DOHH2 (cell line): Measurements from ENCODE around the gene ASAP2.

Source experiments
- H3F3A ChIP-seq: fragments of 200-600 bp; sonication (generic), shearing (Covaris generic); 2 replicates; pipeline ENCODE4 v1.6.0; 2016; ENCODE audit warnings: antibody characterized with exemption, mild to moderate bottlenecking; ENCODE audit not compliant: control insufficient read depth, insufficient read depth
- H3K27ac ChIP-seq: fragments of 200-600 bp; sonication (generic); 2 replicates; pipeline ENCODE4 v1.5.1; 2014; ENCODE audit warnings: low read depth, mild to moderate bottlenecking, low read length, moderate library complexity
- H3K27me3 ChIP-seq: fragments of 200-600 bp; sonication (generic); 2 replicates; pipeline ENCODE4 v1.6.1; 2014; ENCODE audit warnings: mild to moderate bottlenecking, low read length, mixed read lengths; ENCODE audit not compliant: control insufficient read depth
- H3K36me3 ChIP-seq: fragments of 200-600 bp; sonication (generic); 2 replicates; pipeline ENCODE4 v1.6.1; 2014; ENCODE audit warnings: mild to moderate bottlenecking, low read length, moderate library complexity, mixed read lengths; ENCODE audit not compliant: control insufficient read depth
- H3K4me1 ChIP-seq: fragments of 200-600 bp; sonication (generic); 2 replicates; pipeline ENCODE4 v1.6.1; 2014; ENCODE audit warnings: mild to moderate bottlenecking, low read length, mixed read lengths; ENCODE audit not compliant: control insufficient read depth
- H3K4me2 ChIP-seq: fragments of 200-600 bp; sonication (generic); 2 replicates; pipeline ENCODE4 v1.6.0; 2014; ENCODE audit warnings: mild to moderate bottlenecking, low read length, moderate library complexity
- H3K4me3 ChIP-seq: fragments of 200-600 bp; sonication (generic); 2 replicates; pipeline ENCODE4 v1.5.1; 2014; ENCODE audit warnings: mild to moderate bottlenecking, low read length, mixed read lengths
- H3K79me2 ChIP-seq: fragments of 200-600 bp; sonication (generic); 2 replicates; pipeline ENCODE4 v1.6.1; 2014; ENCODE audit warnings: mild to moderate bottlenecking, low read length, mixed read lengths; ENCODE audit not compliant: control insufficient read depth
- H3K9me2 ChIP-seq: fragments of 200-600 bp; sonication (generic); replicated peaks from 2 replicates; pipeline ENCODE4 v1.6.1; 2014; ENCODE audit warnings: mild to moderate bottlenecking, low read length, mixed read lengths; ENCODE audit not compliant: control insufficient read depth
- H3K9me3 ChIP-seq: fragments of 200-600 bp; sonication (generic); 2 replicates; pipeline ENCODE4 v1.6.1; 2014; ENCODE audit warnings: antibody characterized with exemption, low read length, mixed read lengths; ENCODE audit not compliant: control insufficient read depth, insufficient read depth
- H4K20me1 ChIP-seq: fragments of 200-600 bp; sonication (generic); 2 replicates; pipeline ENCODE4 v1.6.0; 2014; ENCODE audit warnings: low read depth, mild to moderate bottlenecking, antibody characterized with exemption, low read length, moderate library complexity; ENCODE audit not compliant: control insufficient read depth, insufficient read depth
- CTCF ChIP-seq: fragments of 200-600 bp; sonication (generic); IDR thresholded peaks from one replicate; pipeline ENCODE4 v1.5.1; 2014; ENCODE audit warnings: antibody characterized with exemption, mild to moderate bottlenecking, low read depth, low read length; ENCODE audit not compliant: poor library complexity, severe bottlenecking
- EZH2phosphoT487 ChIP-seq: fragments of 200-600 bp; sonication (generic); IDR thresholded peaks from 2 replicates; pipeline ENCODE4 v1.6.1; 2017; ENCODE audit warnings: borderline replicate concordance, mild to moderate bottlenecking, antibody characterized with exemption, low read length, moderate library complexity, mixed read lengths

Gene ASAP2

DNA sequence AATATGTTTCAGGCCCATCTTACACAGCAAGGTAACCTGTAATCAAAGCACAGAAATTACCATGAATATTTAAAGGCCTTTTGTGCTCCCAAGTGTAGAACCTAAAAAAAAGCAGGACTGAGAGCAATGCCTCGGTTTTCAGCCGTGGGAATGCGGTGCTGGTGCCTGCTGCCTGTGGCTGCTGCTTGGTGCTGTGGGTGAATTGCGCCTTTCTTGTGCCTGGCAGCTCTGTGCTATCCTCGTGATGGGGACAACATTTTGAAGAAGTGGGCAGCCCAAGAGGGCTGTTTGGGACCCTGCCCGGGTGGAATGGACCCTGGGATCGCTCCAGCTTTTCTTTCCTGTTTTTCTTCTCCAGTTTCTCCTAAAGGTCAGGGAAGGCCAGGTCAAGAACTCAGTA is 91.2 kb downstream of the ASAP2 start:
- H3K4me2 ChIP-seq: no peak overlapping the region
- H3K4me1 ChIP-seq: no peaks in the 10 kb centered on the region
- TF ChIP-seq CTCF (no peak), EZH2phosphoT487 (no peak)
- no peaks in the 10 kb centered on the region for H3F3A ChIP-seq
- no peaks in the 10 kb centered on the region for H3K36me3 ChIP-seq
- H3K27me3 ChIP-seq: peaks cover 11% of the 10 kb centered on the region
- no peak overlapping the region for H3K4me3 ChIP-seq
- no peaks in the 10 kb centered on the region for H3K9me3 ChIP-seq
- no peaks in the 10 kb centered on the region for H3K9me2 ChIP-seq
- H3K27ac ChIP-seq: no peak overlapping the region
- no peaks in the 10 kb centered on the region for H3K79me2 ChIP-seq
- no peaks in the 10 kb centered on the region for H4K20me1 ChIP-seq

DNA sequence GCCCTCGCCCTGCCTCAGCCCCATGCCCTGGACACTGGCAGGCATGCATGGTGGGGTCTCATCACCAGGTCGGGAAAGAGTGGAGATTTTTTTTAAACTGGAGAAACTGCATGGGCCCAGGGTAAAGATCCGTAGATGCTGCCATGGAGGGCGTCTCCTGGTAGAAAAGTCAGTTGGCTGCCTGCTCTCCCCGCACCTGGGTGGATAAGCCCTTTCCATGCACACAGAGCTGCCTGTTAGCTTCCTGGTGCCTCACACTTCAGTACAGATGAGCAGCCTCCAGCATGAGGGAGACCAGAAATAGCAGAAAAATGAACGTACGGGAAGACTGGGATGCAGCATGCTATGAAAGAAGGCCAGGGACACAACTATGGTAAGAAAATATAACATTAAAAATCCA is 92.0 kb downstream of the ASAP2 start:
- TF ChIP-seq EZH2phosphoT487 (no peak), CTCF (no peak)
- peaks cover 11% of the 10 kb centered on the region for H3K27me3 ChIP-seq
- no peak overlapping the region for H3K4me3 ChIP-seq
- no peaks in the 10 kb centered on the region for H3F3A ChIP-seq
- H3K36me3 ChIP-seq: no peaks in the 10 kb centered on the region
- no peaks in the 10 kb centered on the region for H4K20me1 ChIP-seq
- H3K79me2 ChIP-seq: no peaks in the 10 kb centered on the region
- H3K4me1 ChIP-seq: no peaks in the 10 kb centered on the region
- no peak overlapping the region for H3K4me2 ChIP-seq
- H3K27ac ChIP-seq: no peak overlapping the region
- no peaks in the 10 kb centered on the region for H3K9me2 ChIP-seq
- no peaks in the 10 kb centered on the region for H3K9me3 ChIP-seq

DNA sequence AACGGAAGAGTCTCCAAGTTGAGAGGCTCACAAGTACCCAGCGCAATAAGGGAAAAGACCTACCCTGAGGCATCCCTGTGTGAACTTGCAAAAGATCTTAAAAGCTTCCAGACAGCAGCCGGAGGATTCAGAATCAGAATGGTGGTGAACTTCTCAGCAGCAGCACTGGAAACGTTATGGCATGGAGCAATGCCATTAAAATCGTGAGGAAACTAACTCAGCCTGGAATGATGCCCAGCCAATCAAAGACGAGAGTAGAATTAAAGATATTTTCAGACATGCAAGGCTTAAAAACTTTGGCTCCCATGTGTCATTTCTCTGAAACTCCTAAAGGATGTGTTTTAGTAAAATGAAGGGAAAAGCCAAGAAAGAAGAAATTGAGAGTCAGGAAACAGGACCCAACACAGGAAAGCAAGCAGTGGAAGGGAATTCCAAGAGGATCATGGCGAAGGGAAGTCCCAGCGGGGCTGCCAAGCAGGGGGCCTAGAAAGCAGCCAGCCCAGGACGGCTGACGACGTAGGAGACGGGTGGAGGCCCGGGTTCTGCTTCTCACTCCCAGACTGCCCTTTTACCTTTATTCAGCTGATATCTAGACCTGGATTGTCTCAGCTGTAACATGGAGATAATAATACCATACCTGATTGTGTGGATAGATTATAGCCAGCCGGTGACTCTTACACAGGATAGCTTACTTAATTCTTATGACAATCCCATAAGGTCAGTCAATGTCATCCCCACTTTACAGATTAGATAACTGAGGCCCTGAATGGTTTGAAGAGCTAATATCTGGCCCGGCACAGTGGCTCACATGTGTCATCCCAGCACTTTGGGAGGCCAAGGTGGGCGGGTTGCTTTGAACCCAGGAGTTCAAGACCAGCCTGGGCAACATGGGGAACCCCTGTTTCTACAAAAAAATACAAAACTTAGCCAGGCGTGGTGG is 92.8 kb downstream of the ASAP2 start:
- Histone ChIP-seq H3K27me3 (peaks cover 11% of the 10 kb centered on the region), H3K79me2 (no peaks in the 10 kb centered on the region), H3K4me1 (no peaks in the 10 kb centered on the region), H3K27ac (no peak overlapping the region), H4K20me1 (no peaks in the 10 kb centered on the region), H3K9me3 (no peaks in the 10 kb centered on the region), H3F3A (no peaks in the 10 kb centered on the region), H3K36me3 (no peaks in the 10 kb centered on the region), H3K9me2 (no peaks in the 10 kb centered on the region), H3K4me2 (no peak overlapping the region), H3K4me3 (no peak overlapping the region)
- TF ChIP-seq CTCF (no peak), EZH2phosphoT487 (no peak)
